Ascending aorta (tissue), 2 donors: Measurements from ENCODE around the gene FIBP. TPM values are rescaled to one million over a fixed set of nuclear protein-coding genes. Genes with fewer than 3 reads are reported as not detected.

ENCODE experiments used
- DNase-seq, 2 donors: peaks; one replicate each; pipeline ENCODE4 v3.0.0-alpha.2; 2019; ENCODE audit warnings: low spot score in 2 of 2
- H3K27ac ChIP-seq, 2 donors: fragments of 200-600 bp; sonication (generic); one replicate each; pipeline ENCODE4 v1.5.1; 2016 to 2017; ENCODE audit warnings: mild to moderate bottlenecking in 1 of 2
- H3K27me3 ChIP-seq: fragments of 200-600 bp; sonication (generic); one replicate; pipeline ENCODE4 v1.5.1; 2017
- H3K36me3 ChIP-seq, 2 donors: fragments of 200-600 bp; sonication (generic); one replicate each; pipeline ENCODE4 v1.5.1; 2016
- H3K4me1 ChIP-seq, 2 donors: fragments of 200-600 bp; sonication (generic); one replicate each; pipeline ENCODE4 v1.5.1; 2016 to 2017; ENCODE audit warnings: mild to moderate bottlenecking in 1 of 2
- H3K4me3 ChIP-seq, 2 donors: fragments of 200-600 bp; sonication (generic); one replicate each; pipeline ENCODE4 v1.5.1; 2016 to 2017; ENCODE audit warnings: mild to moderate bottlenecking in 1 of 2
- H3K9me3 ChIP-seq, 2 donors: fragments of 200-600 bp; sonication (generic); one replicate each; pipeline ENCODE4 v1.5.1; 2016
- CTCF ChIP-seq, 3 experiments: fragments of 200-600 bp in 2 of 3; fragments of 450-650 bp in 1 of 3; sonication (generic) in 2 of 3; IDR thresholded peaks; one replicate each; pipeline ENCODE4 v1.5.1; 2016 to 2019; ENCODE audit warnings: antibody characterized with exemption in 3 of 3, mild to moderate bottlenecking in 1 of 3, moderate library complexity in 1 of 3
- intact Hi-C: fragments of 100-400 bp; cut with DNase I; formaldehyde crosslinking; loops from one replicate; pipeline ENCODE4 v1.15.1; 2023
- total RNA-seq: library from RNA; depleted of rRNA; stranded (reverse); fragments of >200 nt; gene quantifications from one replicate; pipeline ENCODE4 v1.1.0, GENCODE V29; 2016

Gene FIBP
- total RNA-seq, 1 donor from 2014 or later, result 57.2 TPM

GRCh38 chr11:65853246-65853979 lies 34.9 kb downstream of the FIBP start:
- DNase-seq, result no peak
- H3K4me3 ChIP-seq, result no peak overlapping the region
- intact Hi-C loops, result loop anchor here (10.0 kb wide), 1 partner anchor 411 kb away; the partner anchor contains the start of gene RAB1B
- TF ChIP-seq CTCF (IDR thresholded peaks at IDR 0.05), result no peak
- H3K4me1 ChIP-seq, result peaks cover 7 to 16% of the 10 kb centered on the region in 2 donors
- H3K36me3 ChIP-seq, result peaks cover 50 to 55% of the 10 kb centered on the region in 2 donors
- no peak overlapping the region for H3K27ac ChIP-seq
- H3K9me3 ChIP-seq, result no peaks in the 10 kb centered on the region
- H3K27me3 ChIP-seq, result no peaks in the 10 kb centered on the region

- Histone ChIP-seq H3K27ac (no peak overlapping the region), H3K4me3 (no peak overlapping the region), H3K36me3 (peaks cover 50 to 55% of the 10 kb centered on the region in 2 donors), H3K4me1 (peaks cover 7 to 16% of the 10 kb centered on the region in 2 donors), H3K27me3 (no peaks in the 10 kb centered on the region), H3K9me3 (no peaks in the 10 kb centered on the region)
- no peak for TF ChIP-seq CTCF (IDR thresholded peaks at IDR 0.05)
- no peak for DNase-seq
- intact Hi-C loops, result loop anchor here (10.0 kb wide), 1 partner anchor 412 kb away; the partner anchor contains the start of gene RAB1B
Measured at GRCh38 chr11:65852508-65853245, 35.6 kb downstream of the FIBP start.

- no peaks in the 10 kb centered on the region for H3K27me3 ChIP-seq
- intact Hi-C loops, result loop anchor here (10.0 kb wide), 1 partner anchor 413 kb away; the partner anchor contains the start of gene RAB1B
- no peak for TF ChIP-seq CTCF (IDR thresholded peaks at IDR 0.05)
- no peak overlapping the region for H3K27ac ChIP-seq
- no peak for DNase-seq
- no peaks in the 10 kb centered on the region for H3K9me3 ChIP-seq
- peaks cover 50 to 55% of the 10 kb centered on the region in 2 donors for H3K36me3 ChIP-seq
- H3K4me3 ChIP-seq, result no peak overlapping the region
- H3K4me1 ChIP-seq, result peaks cover 7 to 16% of the 10 kb centered on the region in 2 donors
Measured at GRCh38 chr11:65851811-65852507, 36.3 kb downstream of the FIBP start.

GRCh38 chr11:65851083-65851579 lies 37.1 kb downstream of the FIBP start:
- no peaks in the 10 kb centered on the region for H3K27me3 ChIP-seq
- H3K4me3 ChIP-seq, result no peak overlapping the region
- no peak overlapping the region for H3K27ac ChIP-seq
- TF ChIP-seq CTCF (IDR thresholded peaks at IDR 0.05), result no peak
- H3K9me3 ChIP-seq, result no peaks in the 10 kb centered on the region
- H3K4me1 ChIP-seq, result peaks cover 2 to 11% of the 10 kb centered on the region in 2 donors
- intact Hi-C loops, result loop anchor here (10.0 kb wide), 1 partner anchor 414 kb away; the partner anchor contains the start of gene RAB1B
- H3K36me3 ChIP-seq, result peaks cover 50 to 54% of the 10 kb centered on the region in 2 donors
- DNase-seq, result no peak
